ENCODE measurements around the gene PLVAP. TPM values are rescaled to one million over a fixed set of nuclear protein-coding genes. Genes with fewer than 3 reads are reported as not detected.

The PLVAP gene
- total and polyA plus RNA-seq, 9 of the 15 experiments (the other 6 are each of a cell fraction or from before 2014, with no cell fraction given): 0.09 to 0.84 (median 0.51) TPM; not detected in 4

DNA sequence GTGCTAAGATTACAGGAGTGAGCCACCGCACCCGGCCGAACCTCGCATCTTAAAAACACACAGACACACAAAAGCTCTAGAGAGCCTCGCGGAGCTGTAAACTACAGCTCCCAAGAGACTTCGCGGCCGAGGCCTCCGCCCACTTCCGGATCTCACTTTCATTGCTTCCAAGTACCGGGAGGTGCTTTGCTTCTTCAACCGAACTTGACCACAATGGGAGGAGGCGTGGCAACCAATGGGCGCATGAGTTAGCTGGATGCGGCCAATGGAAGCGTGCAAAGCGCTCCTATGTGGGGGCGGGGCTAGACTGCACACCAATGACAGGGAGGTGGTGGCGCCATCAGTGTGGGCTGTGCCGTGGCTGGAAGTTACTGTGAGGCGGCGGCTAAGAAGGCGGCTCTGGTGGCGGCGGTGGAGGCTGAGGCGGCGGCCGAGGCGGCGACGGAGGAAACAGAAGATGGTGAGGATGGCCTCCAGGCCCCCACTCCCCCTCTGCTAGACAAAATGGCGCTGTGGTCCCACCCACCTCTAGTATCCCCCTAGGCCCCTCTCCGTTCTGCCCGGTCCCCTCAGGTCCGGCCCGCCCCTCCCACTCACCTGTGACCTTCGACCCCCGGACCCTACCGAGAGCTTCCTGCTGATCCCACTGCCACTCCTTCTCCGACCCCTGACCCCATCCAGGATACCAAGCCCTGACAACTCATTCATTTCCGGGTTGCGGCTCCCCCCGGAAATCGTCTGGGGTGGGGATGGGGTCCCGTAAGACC lies 67.8 kb downstream of the PLVAP start, which contains the start of gene DDA1 (continued):
- TF ChIP-seq, protein P1, sequence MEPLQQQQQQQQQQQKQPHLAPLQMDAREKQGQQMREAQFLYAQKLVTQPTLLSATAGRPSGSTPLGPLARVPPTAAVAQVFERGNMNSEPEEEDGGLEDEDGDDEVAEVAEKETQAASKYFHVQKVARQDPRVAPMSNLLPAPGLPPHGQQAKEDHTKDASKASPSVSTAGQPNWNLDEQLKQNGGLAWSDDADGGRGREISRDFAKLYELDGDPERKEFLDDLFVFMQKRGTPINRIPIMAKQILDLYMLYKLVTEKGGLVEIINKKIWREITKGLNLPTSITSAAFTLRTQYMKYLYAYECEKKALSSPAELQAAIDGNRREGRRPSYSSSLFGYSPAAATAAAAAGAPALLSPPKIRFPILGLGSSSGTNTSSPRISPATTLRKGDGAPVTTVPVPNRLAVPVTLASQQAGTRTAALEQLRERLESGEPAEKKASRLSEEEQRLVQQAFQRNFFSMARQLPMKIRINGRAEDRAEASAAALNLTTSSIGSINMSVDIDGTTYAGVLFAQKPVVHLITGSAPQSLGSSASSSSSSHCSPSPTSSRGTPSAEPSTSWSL (CRISPR knock-in tag; IDR thresholded peaks at IDR 0.05; ENCODE audit: borderline replicate concordance): no peak
- TF ChIP-seq, protein P2, sequence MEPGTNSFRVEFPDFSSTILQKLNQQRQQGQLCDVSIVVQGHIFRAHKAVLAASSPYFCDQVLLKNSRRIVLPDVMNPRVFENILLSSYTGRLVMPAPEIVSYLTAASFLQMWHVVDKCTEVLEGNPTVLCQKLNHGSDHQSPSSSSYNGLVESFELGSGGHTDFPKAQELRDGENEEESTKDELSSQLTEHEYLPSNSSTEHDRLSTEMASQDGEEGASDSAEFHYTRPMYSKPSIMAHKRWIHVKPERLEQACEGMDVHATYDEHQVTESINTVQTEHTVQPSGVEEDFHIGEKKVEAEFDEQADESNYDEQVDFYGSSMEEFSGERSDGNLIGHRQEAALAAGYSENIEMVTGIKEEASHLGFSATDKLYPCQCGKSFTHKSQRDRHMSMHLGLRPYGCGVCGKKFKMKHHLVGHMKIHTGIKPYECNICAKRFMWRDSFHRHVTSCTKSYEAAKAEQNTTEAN (CRISPR knock-in tag; IDR thresholded peaks at IDR 0.05): 0 out of 2 replicates have a peak, but pooled peaks have one; percentile 61
- TF ChIP-seq NFE2 (IDR thresholded peaks at IDR 0.05; ENCODE audit: low read depth) (0 out of 2 replicates have a peak, but pooled peaks have one; percentile 1), CBX3 (IDR thresholded peaks at IDR 0.05; ENCODE audit: borderline replicate concordance in 1 of 2, low read length in 2 of 2) (no peak), POLR3A (IDR thresholded peaks at IDR 0.05; ENCODE audit: borderline replicate concordance, extremely low read depth, insufficient read depth, insufficient read length) (peak; percentile 67), ETS2 (tag; IDR thresholded peaks at IDR 0.05; ENCODE audit: borderline replicate concordance, poor library complexity, severe bottlenecking) (no peak), RBFOX2 (IDR thresholded peaks at IDR 0.05; ENCODE audit: low read depth, low read length) (peak; percentile 83), PYGO2 (tag; IDR thresholded peaks at IDR 0.05) (no peak), ZNF347 (CRISPR knock-in tag; IDR thresholded peaks at IDR 0.05; ENCODE audit: low read depth) (no peak), TEAD1 (CRISPR knock-in tag; IDR thresholded peaks at IDR 0.05) (peak in 1 of 2 experiments; percentile 46; a peak in 1 of 4 replicates), CXXC5 (CRISPR knock-in tag; IDR thresholded peaks at IDR 0.05) (no peak; the same call in 1 of the 2 replicates), ZNF316 (IDR thresholded peaks at IDR 0.05) (no peak), TCF7L2 (IDR thresholded peaks at IDR 0.05; ENCODE audit: low read depth, low read length) (no peak), MCM2 (IDR thresholded peaks at IDR 0.05; ENCODE audit: low read depth) (no peak)
- TF ChIP-seq, protein P3, sequence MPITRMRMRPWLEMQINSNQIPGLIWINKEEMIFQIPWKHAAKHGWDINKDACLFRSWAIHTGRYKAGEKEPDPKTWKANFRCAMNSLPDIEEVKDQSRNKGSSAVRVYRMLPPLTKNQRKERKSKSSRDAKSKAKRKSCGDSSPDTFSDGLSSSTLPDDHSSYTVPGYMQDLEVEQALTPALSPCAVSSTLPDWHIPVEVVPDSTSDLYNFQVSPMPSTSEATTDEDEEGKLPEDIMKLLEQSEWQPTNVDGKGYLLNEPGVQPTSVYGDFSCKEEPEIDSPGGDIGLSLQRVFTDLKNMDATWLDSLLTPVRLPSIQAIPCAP (CRISPR knock-in tag; IDR thresholded peaks at IDR 0.05; ENCODE audit: borderline replicate concordance): no peak
- TF ChIP-seq, protein P4, sequence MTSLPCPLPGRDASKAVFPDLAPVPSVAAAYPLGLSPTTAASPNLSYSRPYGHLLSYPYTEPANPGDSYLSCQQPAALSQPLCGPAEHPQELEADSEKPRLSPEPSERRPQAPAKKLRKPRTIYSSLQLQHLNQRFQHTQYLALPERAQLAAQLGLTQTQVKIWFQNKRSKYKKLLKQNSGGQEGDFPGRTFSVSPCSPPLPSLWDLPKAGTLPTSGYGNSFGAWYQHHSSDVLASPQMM (CRISPR knock-in tag; IDR thresholded peaks at IDR 0.05): no peak
- TF ChIP-seq, protein P5, sequence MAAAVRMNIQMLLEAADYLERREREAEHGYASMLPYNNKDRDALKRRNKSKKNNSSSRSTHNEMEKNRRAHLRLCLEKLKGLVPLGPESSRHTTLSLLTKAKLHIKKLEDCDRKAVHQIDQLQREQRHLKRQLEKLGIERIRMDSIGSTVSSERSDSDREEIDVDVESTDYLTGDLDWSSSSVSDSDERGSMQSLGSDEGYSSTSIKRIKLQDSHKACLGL (CRISPR knock-in tag; IDR thresholded peaks at IDR 0.05; ENCODE audit: borderline replicate concordance, poor library complexity, severe bottlenecking): no peak
- TF ChIP-seq, protein P6, sequence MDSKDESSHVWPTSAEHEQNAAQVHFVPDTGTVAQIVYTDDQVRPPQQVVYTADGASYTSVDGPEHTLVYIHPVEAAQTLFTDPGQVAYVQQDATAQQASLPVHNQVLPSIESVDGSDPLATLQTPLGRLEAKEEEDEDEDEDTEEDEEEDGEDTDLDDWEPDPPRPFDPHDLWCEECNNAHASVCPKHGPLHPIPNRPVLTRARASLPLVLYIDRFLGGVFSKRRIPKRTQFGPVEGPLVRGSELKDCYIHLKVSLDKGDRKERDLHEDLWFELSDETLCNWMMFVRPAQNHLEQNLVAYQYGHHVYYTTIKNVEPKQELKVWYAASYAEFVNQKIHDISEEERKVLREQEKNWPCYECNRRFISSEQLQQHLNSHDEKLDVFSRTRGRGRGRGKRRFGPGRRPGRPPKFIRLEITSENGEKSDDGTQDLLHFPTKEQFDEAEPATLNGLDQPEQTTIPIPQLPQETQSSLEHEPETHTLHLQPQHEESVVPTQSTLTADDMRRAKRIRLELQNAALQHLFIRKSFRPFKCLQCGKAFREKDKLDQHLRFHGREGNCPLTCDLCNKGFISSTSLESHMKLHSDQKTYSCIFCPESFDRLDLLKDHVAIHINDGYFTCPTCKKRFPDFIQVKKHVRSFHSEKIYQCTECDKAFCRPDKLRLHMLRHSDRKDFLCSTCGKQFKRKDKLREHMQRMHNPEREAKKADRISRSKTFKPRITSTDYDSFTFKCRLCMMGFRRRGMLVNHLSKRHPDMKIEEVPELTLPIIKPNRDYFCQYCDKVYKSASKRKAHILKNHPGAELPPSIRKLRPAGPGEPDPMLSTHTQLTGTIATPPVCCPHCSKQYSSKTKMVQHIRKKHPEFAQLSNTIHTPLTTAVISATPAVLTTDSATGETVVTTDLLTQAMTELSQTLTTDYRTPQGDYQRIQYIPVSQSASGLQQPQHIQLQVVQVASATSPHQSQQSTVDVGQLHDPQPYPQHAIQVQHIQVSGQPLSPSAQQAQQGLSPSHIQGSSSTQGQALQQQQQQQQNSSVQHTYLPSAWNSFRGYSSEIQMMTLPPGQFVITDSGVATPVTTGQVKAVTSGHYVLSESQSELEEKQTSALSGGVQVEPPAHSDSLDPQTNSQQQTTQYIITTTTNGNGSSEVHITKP (IDR thresholded peaks at IDR 0.05; ENCODE audit: partially characterized antibody): no peak

Data from K562 (cell line).